IMR-90 (cell line): ENCODE results near the gene RTN4IP1. TPM values are rescaled to one million over a fixed set of nuclear protein-coding genes. Genes with fewer than 3 reads are reported as not detected.
A peak's percentile ranks its signal among the peaks of the same experiment; 100 is the strongest.

Experiments
- ATAC-seq: fragments of 200-7000 bp; cut with Tn5 transposase; 2 replicates; pipeline ENCODE4 v1.9.1; 2020; ENCODE audit warnings: low read depth, mild to moderate bottlenecking, moderate library complexity
- BruUV-seq: library from RNA; stranded (reverse); fragments of 400-500 nt; replicated peaks from 2 replicates; lab custom pipeline; 2021; lab: Mats Ljungman, UMichigan
- CTCF ChIA-PET: fragments of 300-600 bp; formaldehyde crosslinking; extraction: SDS; loops from one replicate; lab custom pipeline; 2021; ENCODE audit warnings: antibody characterized with exemption; lab: Yijun Ruan, JAX
- POLR2A ChIA-PET: fragments of 300-600 bp; sonication (Branson Sonifier 250); formaldehyde crosslinking; loops from one replicate; lab custom pipeline; 2022; ENCODE audit warnings: antibody characterized with exemption; ENCODE audit not compliant: unreplicated experiment; lab: Charles Lee
- DNase-seq: peaks from one replicate; pipeline ENCODE4 v3.0.0; 2013
- H2AFZ ChIP-seq: replicated peaks from 2 replicates; pipeline ENCODE3; 2013; ENCODE audit warnings: low read length, mild to moderate bottlenecking; ENCODE audit not compliant: poor library complexity
- H2AK5ac ChIP-seq: 2 replicates; pipeline ENCODE4 v1.6.1; 2013; ENCODE audit warnings: low read depth, low read length, inconsistent platforms
- H2AK9ac ChIP-seq: replicated peaks from 2 replicates; pipeline ENCODE3; 2013; ENCODE audit warnings: mild to moderate bottlenecking, low read depth, low read length, moderate library complexity; ENCODE audit not compliant: poor library complexity
- H2BK120ac ChIP-seq: 2 replicates; pipeline ENCODE4 v1.6.1; 2013; ENCODE audit warnings: low read depth, low read length, inconsistent platforms
- H2BK15ac ChIP-seq: 3 replicates; pipeline ENCODE4 v1.6.1; 2013; ENCODE audit warnings: low read depth, low read length, inconsistent platforms
- H2BK20ac ChIP-seq: 2 replicates; pipeline ENCODE4 v1.6.1; 2013; ENCODE audit warnings: low read depth, mild to moderate bottlenecking, inconsistent platforms, low read length, moderate library complexity
- H2BK5ac ChIP-seq: 2 replicates; pipeline ENCODE4 v1.6.1; 2013; ENCODE audit warnings: mild to moderate bottlenecking, low read depth, low read length, inconsistent platforms; ENCODE audit not compliant: poor library complexity, severe bottlenecking
- H3K14ac ChIP-seq: replicated peaks from 2 replicates; pipeline ENCODE4 v1.6.1; 2013; ENCODE audit warnings: low read depth, low read length, inconsistent platforms
- H3K18ac ChIP-seq: 2 replicates; pipeline ENCODE4 v1.6.1; 2013; ENCODE audit warnings: low read depth, low read length, control low read depth
- H3K23ac ChIP-seq: 2 replicates; pipeline ENCODE4 v1.6.1; 2013; ENCODE audit warnings: low read depth, low read length, inconsistent platforms
- H3K27ac ChIP-seq: 2 replicates; pipeline ENCODE4 v1.5.1; 2013; ENCODE audit warnings: mild to moderate bottlenecking, control low read depth, low read length; ENCODE audit not compliant: insufficient read depth
- H3K27me3 ChIP-seq: 2 replicates; pipeline ENCODE4 v1.6.1; 2013; ENCODE audit warnings: low read length; ENCODE audit not compliant: control insufficient read depth, insufficient read depth
- H3K36me3 ChIP-seq: 2 replicates; pipeline ENCODE4 v1.6.1; 2013; ENCODE audit warnings: low read length, mixed read lengths; ENCODE audit not compliant: control insufficient read depth, insufficient read depth
- H3K4ac ChIP-seq: 2 replicates; pipeline ENCODE4 v1.6.1; 2013; ENCODE audit warnings: low read depth, low read length, inconsistent platforms
- H3K4me1 ChIP-seq: 2 replicates; pipeline ENCODE4 v1.6.1; 2013; ENCODE audit warnings: low read length, mixed read lengths; ENCODE audit not compliant: control insufficient read depth, insufficient read depth
- H3K4me2 ChIP-seq: 2 replicates; pipeline ENCODE4 v1.6.1; 2013; ENCODE audit warnings: low read depth, mild to moderate bottlenecking, control low read depth, low read length, moderate library complexity
- H3K4me3 ChIP-seq: 2 replicates; pipeline ENCODE4 v1.5.1; 2013; ENCODE audit warnings: low read depth, mild to moderate bottlenecking, control low read depth, low read length, moderate library complexity; ENCODE audit not compliant: insufficient read depth
- H3K56ac ChIP-seq: 2 replicates; pipeline ENCODE4 v1.6.1; 2013; ENCODE audit warnings: low read length, inconsistent platforms; ENCODE audit not compliant: insufficient read depth; ENCODE audit errors: extremely low read depth
- H3K79me1 ChIP-seq, 2 experiments: 2 replicates each; pipeline ENCODE4 v1.6.1; 2013; ENCODE audit warnings: low read length in 2 of 2, inconsistent platforms in 1 of 2, low read depth in 1 of 2
- H3K9ac ChIP-seq: 2 replicates; pipeline ENCODE4 v1.6.1; 2013; ENCODE audit warnings: low read depth, low read length, control low read depth
- H3K9me1 ChIP-seq: 2 replicates; pipeline ENCODE4 v1.6.1; 2013; ENCODE audit warnings: low read length, inconsistent platforms; ENCODE audit not compliant: insufficient read depth
- H3K9me3 ChIP-seq: 2 replicates; pipeline ENCODE4 v1.6.1; 2013; ENCODE audit warnings: low read length; ENCODE audit not compliant: control insufficient read depth, insufficient read depth
- H4K20me1 ChIP-seq: 2 replicates; pipeline ENCODE4 v1.6.1; 2013; ENCODE audit warnings: low read length, inconsistent platforms; ENCODE audit not compliant: insufficient read depth
- H4K5ac ChIP-seq: 2 replicates; pipeline ENCODE4 v1.6.1; 2013; ENCODE audit warnings: mild to moderate bottlenecking, low read depth, low read length, control low read depth
- H4K8ac ChIP-seq, 2 experiments: 2 replicates each; pipeline ENCODE4 v1.6.1; 2013; ENCODE audit warnings: low read depth in 2 of 2, low read length in 2 of 2, control low read depth in 1 of 2, inconsistent platforms in 1 of 2
- H4K91ac ChIP-seq: 2 replicates; pipeline ENCODE4 v1.6.1; 2013; ENCODE audit warnings: low read depth, low read length, inconsistent platforms; ENCODE audit not compliant: insufficient read depth
- CEBPB ChIP-seq: IDR thresholded peaks from 2 replicates; pipeline ENCODE4 v1.6.1; 2012; ENCODE audit warnings: low read depth, low read length, improper control_type of control experiment
- CHD1 ChIP-seq: IDR thresholded peaks from 2 replicates; pipeline ENCODE4 v1.6.1; 2012; ENCODE audit warnings: low read depth, low read length, improper control_type of control experiment
- MAZ ChIP-seq: IDR thresholded peaks from 2 replicates; pipeline ENCODE4 v1.6.1; 2012; ENCODE audit warnings: low read depth, mild to moderate bottlenecking, low read length, improper control_type of control experiment, moderate library complexity, borderline replicate concordance
- MXI1 ChIP-seq: IDR thresholded peaks from 2 replicates; pipeline ENCODE4 v1.6.1; 2012; ENCODE audit warnings: low read depth, mild to moderate bottlenecking, low read length, moderate library complexity, borderline replicate concordance
- NFE2L2 ChIP-seq: fragments of 150-350 bp; IDR thresholded peaks from 2 replicates; pipeline ENCODE4 v1.6.1; 2016; ENCODE audit warnings: low read depth, mild to moderate bottlenecking, low read length
- RAD21 ChIP-seq: IDR thresholded peaks from 2 replicates; pipeline ENCODE4 v1.6.1; 2012; ENCODE audit warnings: low read length, improper control_type of control experiment
- RFX5 ChIP-seq: IDR thresholded peaks from 2 replicates; pipeline ENCODE4 v1.8.0; 2012; ENCODE audit warnings: low read depth, mild to moderate bottlenecking, low read length, moderate library complexity
- SMC3 ChIP-seq: fragments of 150-350 bp; IDR thresholded peaks from 2 replicates; pipeline ENCODE4 v1.6.1; 2016; ENCODE audit warnings: low read depth, mild to moderate bottlenecking, antibody characterized with exemption, low read length, moderate library complexity
- WGBS, 2 experiments: methylation state at CpG; one replicate each; pipeline versions ENCODE4 v1.1.5 to v1.1.7; 2013; ENCODE audit warnings: missing lambda C conversion rate in 2 of 2; ENCODE audit not compliant: insufficient read length in 1 of 2; ENCODE audit errors: extremely low coverage in 2 of 2; 5-methylcytosine and 5-hydroxymethylcytosine counted together
- dilution Hi-C: fragments of 300-500 bp; cut with HindIII; formaldehyde crosslinking; loops from one replicate; pipeline ENCODE4 v1.14.3; 2018; ENCODE audit warnings: low sequenced_read_pairs; ENCODE audit not compliant: unreplicated experiment
- in situ Hi-C: fragments of 300-500 bp; cut with MboI; formaldehyde crosslinking; loops from 3 replicates; pipeline ENCODE4 v1.14.3; 2019; ENCODE audit warnings: low sequenced_read_pairs, inconsistent platforms, mixed read lengths
- intact Hi-C: fragments of 100-400 bp; cut with micrococcal nuclease; formaldehyde crosslinking; loops from 2 replicates; pipeline ENCODE4 v1.10.0; 2022
- polyA plus RNA-seq, 3 experiments: library from polyadenylated mRNA; depleted of rRNA; stranded (reverse); fragments of >200 nt; gene quantifications; 2 replicates each; pipeline ENCODE4 v1.2.3, GENCODE V29; 2012; ENCODE audit warnings: low replicate concordance in 1 of 3
- total RNA-seq: library from RNA; depleted of rRNA; stranded (reverse); fragments of >200 nt; gene quantifications from 2 replicates; pipeline ENCODE4 v1.2.3, GENCODE V29; 2012
- TF ChIP-seq, protein P1 (sequence below): conservative IDR thresholded peaks from 2 replicates; pipeline ENCODE4 v1.5.1; 2012; ENCODE audit warnings: mild to moderate bottlenecking, low read depth, low read length, improper control_type of control experiment
- TF ChIP-seq, protein P2 (sequence below): fragments of 150-350 bp; IDR thresholded peaks from 2 replicates; pipeline ENCODE4 v1.6.1; 2017; ENCODE audit warnings: mild to moderate bottlenecking, antibody characterized with exemption, low read length, low read depth

The RTN4IP1 gene
- total and polyA plus RNA-seq, 2 of the 4 experiments (the other 2 are of a cell fraction), result 5.7 to 9.9 TPM

DNA sequence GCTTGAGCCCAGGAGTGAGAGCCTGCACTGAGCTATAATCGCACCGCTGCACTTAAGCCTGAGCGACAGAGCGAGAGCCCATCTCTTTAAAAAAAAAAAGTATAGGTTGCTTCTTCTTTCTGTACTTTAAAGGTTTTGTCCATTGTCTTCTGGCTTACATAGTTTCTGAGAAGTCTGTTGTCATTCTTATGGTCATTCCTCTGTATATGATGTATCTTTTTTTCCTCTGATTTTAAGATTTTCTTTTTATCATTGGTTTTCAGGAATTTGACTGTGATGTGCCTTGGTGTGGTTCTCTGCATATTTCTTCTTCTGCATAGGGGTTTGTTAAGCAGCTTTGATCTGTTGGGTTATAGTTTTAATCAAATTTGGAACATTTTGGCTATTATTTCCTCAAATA, 29.2 kb upstream of the RTN4IP1 start:
- Histone ChIP-seq H3K27me3 (no peaks in the 10 kb centered on the region), H3K36me3 (peaks cover 15% of the 10 kb centered on the region), H2BK15ac (no peak overlapping the region), H4K8ac (no peak overlapping the region), H3K56ac (no peak overlapping the region), H4K91ac (no peak overlapping the region), H4K20me1 (no peaks in the 10 kb centered on the region), H3K9ac (no peak overlapping the region), H3K4me1 (no peaks in the 10 kb centered on the region), H2BK120ac (no peak overlapping the region), H3K23ac (no peak overlapping the region), H3K79me1 (no peaks in the 10 kb centered on the region), H2AFZ (no peak overlapping the region), H3K18ac (no peak overlapping the region), H3K14ac (no peak overlapping the region), H3K9me1 (no peaks in the 10 kb centered on the region), H3K4me2 (no peak overlapping the region), H2BK20ac (no peak overlapping the region), H3K9me3 (peaks cover 4% of the 10 kb centered on the region; the same call in 1 of the 2 replicates), H2AK5ac (no peak overlapping the region), H3K4me3 (no peak overlapping the region), H2BK5ac (no peak overlapping the region), H2AK9ac (no peak overlapping the region), H3K4ac (no peak overlapping the region), H3K27ac (no peak overlapping the region), H4K5ac (no peak overlapping the region)
- ChIA-PET POLR2A (no interaction called here), CTCF (no interaction called here)
- dilution Hi-C loops (no loop called here), in situ Hi-C loops (no loop called here), intact Hi-C loops (no loop called here)
- TF ChIP-seq CHD1 (no peak), SMC3 (no peak), MXI1 (no peak), RAD21 (no peak), MAZ (no peak), NFE2L2 (no peak), RFX5 (no peak), CEBPB (no peak)
- TF ChIP-seq, protein P1, sequence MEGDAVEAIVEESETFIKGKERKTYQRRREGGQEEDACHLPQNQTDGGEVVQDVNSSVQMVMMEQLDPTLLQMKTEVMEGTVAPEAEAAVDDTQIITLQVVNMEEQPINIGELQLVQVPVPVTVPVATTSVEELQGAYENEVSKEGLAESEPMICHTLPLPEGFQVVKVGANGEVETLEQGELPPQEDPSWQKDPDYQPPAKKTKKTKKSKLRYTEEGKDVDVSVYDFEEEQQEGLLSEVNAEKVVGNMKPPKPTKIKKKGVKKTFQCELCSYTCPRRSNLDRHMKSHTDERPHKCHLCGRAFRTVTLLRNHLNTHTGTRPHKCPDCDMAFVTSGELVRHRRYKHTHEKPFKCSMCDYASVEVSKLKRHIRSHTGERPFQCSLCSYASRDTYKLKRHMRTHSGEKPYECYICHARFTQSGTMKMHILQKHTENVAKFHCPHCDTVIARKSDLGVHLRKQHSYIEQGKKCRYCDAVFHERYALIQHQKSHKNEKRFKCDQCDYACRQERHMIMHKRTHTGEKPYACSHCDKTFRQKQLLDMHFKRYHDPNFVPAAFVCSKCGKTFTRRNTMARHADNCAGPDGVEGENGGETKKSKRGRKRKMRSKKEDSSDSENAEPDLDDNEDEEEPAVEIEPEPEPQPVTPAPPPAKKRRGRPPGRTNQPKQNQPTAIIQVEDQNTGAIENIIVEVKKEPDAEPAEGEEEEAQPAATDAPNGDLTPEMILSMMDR, result no peak
- TF ChIP-seq, protein P2, sequence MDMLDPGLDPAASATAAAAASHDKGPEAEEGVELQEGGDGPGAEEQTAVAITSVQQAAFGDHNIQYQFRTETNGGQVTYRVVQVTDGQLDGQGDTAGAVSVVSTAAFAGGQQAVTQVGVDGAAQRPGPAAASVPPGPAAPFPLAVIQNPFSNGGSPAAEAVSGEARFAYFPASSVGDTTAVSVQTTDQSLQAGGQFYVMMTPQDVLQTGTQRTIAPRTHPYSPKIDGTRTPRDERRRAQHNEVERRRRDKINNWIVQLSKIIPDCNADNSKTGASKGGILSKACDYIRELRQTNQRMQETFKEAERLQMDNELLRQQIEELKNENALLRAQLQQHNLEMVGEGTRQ, result no peak
- DNase-seq, result peak; percentile 5
- no TSS peak for BruUV-seq
- ATAC-seq, result no peak
- no CpG with 5 or more reads among the region's 4 CpGs for WGBS, 2 experiments
